MCF 10A (cell line): ENCODE measurements around the gene TAC1. TPM values are rescaled to one million over a fixed set of nuclear protein-coding genes. Genes with fewer than 3 reads are reported as not detected.

Experiments
- Bru-seq: library from RNA; stranded (reverse); fragments of 400-500 nt; gene quantifications from one replicate; lab custom pipeline; 2021; lab: Mats Ljungman, UMichigan
- BruChase-seq, 2 experiments: library from RNA; stranded (reverse); fragments of 400-500 nt; gene quantifications; one replicate each; lab custom pipeline; 2021; lab: Mats Ljungman, UMichigan
- BruUV-seq: library from RNA; stranded (reverse); fragments of 400-500 nt; replicated peaks from 2 replicates; lab custom pipeline; 2021; lab: Mats Ljungman, UMichigan
- CTCF ChIA-PET: fragments of 300-600 bp; sonication (Branson Sonifier 250); formaldehyde crosslinking; extraction: SDS; loops from one replicate; lab custom pipeline; 2021; ENCODE audit warnings: antibody characterized with exemption, inconsistent platforms; lab: Yijun Ruan, JAX
- POLR2A ChIA-PET: fragments of 300-600, 350-650 bp; sonication (Branson Sonifier 250); formaldehyde crosslinking; extraction: SDS; loops from one replicate; lab custom pipeline; 2020; ENCODE audit warnings: antibody characterized with exemption, inconsistent platforms; lab: Yijun Ruan, JAX
- DNase-seq: peaks from one replicate; pipeline ENCODE4 v3.0.0-alpha.2; 2018; ENCODE audit not compliant: unreplicated experiment
- H3K27ac Mint-ChIP-seq: one replicate; pipeline ENCODE4 v1.8.0; 2022; ENCODE audit warnings: mild to moderate bottlenecking, low read depth, mixed read lengths; ENCODE audit not compliant: unreplicated experiment
- H3K27me3 Mint-ChIP-seq: one replicate; pipeline ENCODE4 v1.8.0; 2022; ENCODE audit warnings: mixed read lengths; ENCODE audit not compliant: insufficient read depth, unreplicated experiment
- H3K36me3 Mint-ChIP-seq: one replicate; pipeline ENCODE4 v1.8.0; 2022; ENCODE audit warnings: mild to moderate bottlenecking, moderate library complexity, mixed read lengths; ENCODE audit not compliant: insufficient read depth, unreplicated experiment
- H3K4me1 Mint-ChIP-seq: one replicate; pipeline ENCODE4 v1.8.0; 2022; ENCODE audit warnings: mixed read lengths; ENCODE audit not compliant: insufficient read depth, unreplicated experiment
- H3K4me3 Mint-ChIP-seq: one replicate; pipeline ENCODE4 v1.8.0; 2022; ENCODE audit warnings: mild to moderate bottlenecking, moderate library complexity, mixed read lengths; ENCODE audit not compliant: unreplicated experiment
- H3K9me3 Mint-ChIP-seq: one replicate; pipeline ENCODE4 v1.8.0; 2022; ENCODE audit warnings: mixed read lengths; ENCODE audit not compliant: unreplicated experiment
- intact Hi-C: fragments of 100-400 bp; cut with micrococcal nuclease; formaldehyde crosslinking; loops from 2 replicates; pipeline ENCODE4 v1.14.1; 2022
- long read RNA-seq: library from polyadenylated mRNA; stranded (forward); transcript quantifications from one replicate; pipeline ENCODE4 v2.0.0, GENCODE V29; 2022
- total RNA-seq: library from RNA; stranded (reverse); gene quantifications from 2 replicates; pipeline ENCODE4 v1.2.3, GENCODE V29; 2022
- TF ChIP-seq, protein P1 (sequence below): fragments of 200-600 bp; IDR thresholded peaks from one replicate; pipeline ENCODE4 v1.8.0; 2022; ENCODE audit warnings: antibody characterized with exemption, mild to moderate bottlenecking; ENCODE audit not compliant: unreplicated experiment

The TAC1 gene, protein sequence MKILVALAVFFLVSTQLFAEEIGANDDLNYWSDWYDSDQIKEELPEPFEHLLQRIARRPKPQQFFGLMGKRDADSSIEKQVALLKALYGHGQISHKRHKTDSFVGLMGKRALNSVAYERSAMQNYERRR
- total RNA-seq (not detected in 2 replicates), Bru-seq, nascent RNA (not detected), BruChase-seq, experiment 1, labeled RNA remaining after a 6-hour chase (not detected), BruChase-seq, experiment 2, labeled RNA remaining after a 2-hour chase (not detected)
- long read RNA-seq, result 0 reads

DNA sequence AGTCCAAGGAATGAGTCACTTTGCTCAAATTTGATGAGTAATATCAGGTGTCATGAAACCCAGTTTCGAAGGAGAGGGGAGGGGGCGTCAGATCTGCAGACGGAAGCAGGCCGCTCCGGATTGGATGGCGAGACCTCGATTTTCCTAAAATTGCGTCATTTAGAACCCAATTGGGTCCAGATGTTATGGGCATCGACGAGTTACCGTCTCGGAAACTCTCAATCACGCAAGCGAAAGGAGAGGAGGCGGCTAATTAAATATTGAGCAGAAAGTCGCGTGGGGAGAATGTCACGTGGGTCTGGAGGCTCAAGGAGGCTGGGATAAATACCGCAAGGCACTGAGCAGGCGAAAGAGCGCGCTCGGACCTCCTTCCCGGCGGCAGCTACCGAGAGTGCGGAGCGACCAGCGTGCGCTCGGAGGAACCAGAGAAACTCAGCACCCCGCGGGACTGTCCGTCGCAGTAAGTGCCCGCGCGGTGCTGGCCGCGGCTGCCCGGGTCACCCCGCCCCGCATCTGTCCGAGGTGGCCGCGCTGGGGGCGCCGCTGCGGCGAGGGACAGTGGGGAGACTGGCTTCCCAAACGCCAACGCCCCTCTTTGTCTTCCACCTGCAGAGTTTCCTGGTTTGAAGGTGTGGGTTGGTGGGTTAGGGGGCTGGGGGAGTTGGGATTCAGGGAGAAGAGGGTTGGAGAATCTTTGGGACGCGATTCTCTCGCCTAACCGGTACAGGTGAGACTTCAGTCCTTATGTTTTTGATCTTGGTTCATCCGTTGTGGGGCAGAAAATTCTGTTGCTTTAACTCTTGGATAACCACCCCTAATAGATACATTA lies at the start of gene TAC1:
TAC1 (plus strand) TSS at position 351 of the 829 bp plus-strand sequence. CDS start 527 bp downstream, outside the sequence.
- no peak for DNase-seq
- POLR2A ChIA-PET, result no interaction called here
- Mint-ChIP-seq H3K36me3 (no peaks in the 10 kb centered on the region), H3K4me1 (no peaks in the 10 kb centered on the region), H3K9me3 (no peaks in the 10 kb centered on the region), H3K4me3 (no peak within 1 kb of the TSS), H3K27me3 (peaks cover 60% of the 10 kb centered on the region), H3K27ac (no peak within 1 kb of the TSS)
- TF ChIP-seq, protein P1, sequence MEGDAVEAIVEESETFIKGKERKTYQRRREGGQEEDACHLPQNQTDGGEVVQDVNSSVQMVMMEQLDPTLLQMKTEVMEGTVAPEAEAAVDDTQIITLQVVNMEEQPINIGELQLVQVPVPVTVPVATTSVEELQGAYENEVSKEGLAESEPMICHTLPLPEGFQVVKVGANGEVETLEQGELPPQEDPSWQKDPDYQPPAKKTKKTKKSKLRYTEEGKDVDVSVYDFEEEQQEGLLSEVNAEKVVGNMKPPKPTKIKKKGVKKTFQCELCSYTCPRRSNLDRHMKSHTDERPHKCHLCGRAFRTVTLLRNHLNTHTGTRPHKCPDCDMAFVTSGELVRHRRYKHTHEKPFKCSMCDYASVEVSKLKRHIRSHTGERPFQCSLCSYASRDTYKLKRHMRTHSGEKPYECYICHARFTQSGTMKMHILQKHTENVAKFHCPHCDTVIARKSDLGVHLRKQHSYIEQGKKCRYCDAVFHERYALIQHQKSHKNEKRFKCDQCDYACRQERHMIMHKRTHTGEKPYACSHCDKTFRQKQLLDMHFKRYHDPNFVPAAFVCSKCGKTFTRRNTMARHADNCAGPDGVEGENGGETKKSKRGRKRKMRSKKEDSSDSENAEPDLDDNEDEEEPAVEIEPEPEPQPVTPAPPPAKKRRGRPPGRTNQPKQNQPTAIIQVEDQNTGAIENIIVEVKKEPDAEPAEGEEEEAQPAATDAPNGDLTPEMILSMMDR, result no peak
- intact Hi-C loops, result no loop called here
- BruUV-seq, result no TSS peak
- CTCF ChIA-PET, result interaction anchor here (0.7 kb wide), 1 partner anchor 232 kb away, joined by 4 read pairs; no protein-coding TSS in a partner anchor

DNA sequence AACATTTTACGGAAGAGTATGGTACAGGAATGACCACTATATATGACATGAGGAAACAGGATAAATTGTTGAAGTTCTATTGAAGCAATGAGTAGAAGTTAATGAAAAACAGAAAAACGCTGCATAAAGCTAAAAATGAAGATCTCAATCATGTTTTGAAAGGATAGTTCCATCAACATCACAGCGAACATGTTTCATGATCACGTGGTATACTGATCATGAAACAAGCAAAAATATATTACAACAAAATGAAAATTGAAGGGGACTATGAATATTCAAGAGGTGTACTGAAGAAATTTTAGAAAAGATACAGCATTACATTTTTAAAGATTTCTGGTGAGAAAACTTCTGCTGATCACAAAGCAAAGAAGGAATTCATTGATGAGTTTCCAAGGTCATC lies 45.9 kb upstream of the TAC1 start:
- POLR2A ChIA-PET, result no interaction called here
- no peak for DNase-seq
- no TSS peak for BruUV-seq
- TF ChIP-seq, protein P1, result no peak
- H3K4me3 Mint-ChIP-seq, result no peak overlapping the region
- peaks cover 83% of the 10 kb centered on the region for H3K27me3 Mint-ChIP-seq
- CTCF ChIA-PET, result no interaction called here
- H3K4me1 Mint-ChIP-seq, result no peaks in the 10 kb centered on the region
- intact Hi-C loops, result no loop called here
- H3K36me3 Mint-ChIP-seq, result no peaks in the 10 kb centered on the region
- H3K9me3 Mint-ChIP-seq, result no peaks in the 10 kb centered on the region
- H3K27ac Mint-ChIP-seq, result no peak overlapping the region

DNA sequence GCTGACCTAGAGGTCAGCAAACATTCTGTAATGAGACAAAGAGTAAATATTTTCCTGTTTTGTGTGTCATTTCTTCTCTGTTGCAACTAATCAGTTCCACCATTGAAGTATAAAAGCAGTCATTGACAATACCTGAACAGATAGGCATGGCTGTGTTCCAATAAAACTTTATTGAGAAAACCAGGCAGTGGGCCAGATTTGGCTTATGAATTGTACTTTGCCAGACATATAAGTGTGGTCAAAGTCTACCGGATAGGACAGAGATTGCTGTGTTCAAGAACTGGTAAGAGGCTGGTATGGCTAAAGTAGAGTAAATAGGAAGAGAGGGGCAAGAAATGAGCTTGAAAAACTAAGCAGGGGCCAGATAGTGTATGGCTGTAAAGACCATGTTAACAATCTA lies 38.3 kb upstream of the TAC1 start:
- H3K27me3 Mint-ChIP-seq, result peaks cover 43% of the 10 kb centered on the region
- H3K4me1 Mint-ChIP-seq, result no peaks in the 10 kb centered on the region
- H3K9me3 Mint-ChIP-seq, result no peaks in the 10 kb centered on the region
- ChIA-PET CTCF (no interaction called here), POLR2A (no interaction called here)
- BruUV-seq, result no TSS peak
- no peak for DNase-seq
- H3K36me3 Mint-ChIP-seq, result no peaks in the 10 kb centered on the region
- TF ChIP-seq, protein P1, result no peak
- intact Hi-C loops, result no loop called here
- H3K27ac Mint-ChIP-seq, result no peak overlapping the region
- H3K4me3 Mint-ChIP-seq, result no peak overlapping the region

DNA sequence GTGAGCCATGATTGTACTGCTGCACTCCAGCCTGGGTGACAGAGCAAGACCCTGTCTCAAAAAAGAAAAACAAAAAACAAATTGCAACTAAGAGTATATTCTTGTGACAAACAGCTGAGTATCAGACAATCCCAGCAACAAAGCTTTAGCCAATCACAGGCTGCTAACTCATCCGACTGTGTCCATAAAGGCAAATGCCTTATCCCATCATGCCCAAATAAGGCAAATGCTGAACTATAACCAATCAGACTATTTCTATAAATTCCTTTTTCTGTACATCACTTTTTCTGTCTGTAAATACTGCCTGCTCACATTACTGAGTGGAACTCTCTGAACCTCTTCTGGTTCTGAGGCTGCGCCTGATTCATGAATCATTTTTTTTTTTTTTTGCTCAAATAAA lies 37.5 kb upstream of the TAC1 start:
- ChIA-PET CTCF (no interaction called here), POLR2A (no interaction called here)
- H3K36me3 Mint-ChIP-seq, result no peaks in the 10 kb centered on the region
- TF ChIP-seq, protein P1, result no peak
- no peaks in the 10 kb centered on the region for H3K4me1 Mint-ChIP-seq
- H3K27ac Mint-ChIP-seq, result no peak overlapping the region
- no peaks in the 10 kb centered on the region for H3K9me3 Mint-ChIP-seq
- peaks cover 38% of the 10 kb centered on the region for H3K27me3 Mint-ChIP-seq
- no TSS peak for BruUV-seq
- H3K4me3 Mint-ChIP-seq, result no peak overlapping the region
- DNase-seq, result no peak
- intact Hi-C loops, result no loop called here
